NCI-H345 treated with DMSO at 0.1 percent for 48 hours (cell line): ENCODE results near the gene ANXA6.

Experiments
- DNase-seq: peaks from one replicate; lab custom pipeline; 2025; ENCODE audit not compliant: unreplicated experiment; lab: John Stamatoyannopoulos, UW

Gene ANXA6

DNA sequence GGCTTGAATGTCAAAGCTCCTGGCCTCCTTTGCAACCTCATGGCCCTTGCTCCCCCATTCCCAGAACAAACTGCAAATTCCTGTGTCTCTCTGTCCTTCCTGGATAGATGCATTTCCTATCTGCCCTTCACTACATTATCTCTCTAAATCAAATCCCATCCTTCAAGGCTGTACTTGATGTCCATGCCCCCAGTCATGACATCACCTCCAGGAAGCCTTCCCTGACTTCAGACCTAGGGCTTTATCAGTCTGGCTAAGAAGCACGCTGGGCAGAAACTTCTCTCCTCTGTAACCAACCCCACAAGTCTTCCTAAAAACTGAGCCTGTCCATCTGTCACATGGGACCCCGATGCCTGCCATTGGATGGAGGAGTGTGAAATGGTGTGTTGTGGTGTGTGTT lies 51.1 kb downstream of the ANXA6 start:
- DNase-seq, result no peak

DNA sequence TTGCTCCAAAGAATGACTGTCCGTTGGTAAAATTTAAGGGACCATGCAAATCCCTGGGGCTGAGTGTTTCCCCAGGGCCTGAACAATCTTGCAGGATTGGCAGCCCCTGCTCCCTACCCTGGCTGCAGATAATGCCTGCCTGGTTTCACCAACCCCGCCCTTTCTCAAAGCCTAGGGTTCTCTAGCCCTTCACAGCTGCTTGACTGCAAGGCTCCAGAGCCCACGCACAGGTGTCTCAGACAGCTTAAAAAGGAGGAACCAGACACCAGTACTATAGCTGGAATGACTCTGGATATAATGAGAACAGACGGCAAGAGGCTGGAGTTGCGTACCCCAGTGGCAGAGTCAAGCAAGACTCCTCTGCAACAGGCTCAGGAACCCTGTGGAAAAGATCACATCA lies 51.5 kb downstream of the ANXA6 start:
- no peak for DNase-seq

DNA sequence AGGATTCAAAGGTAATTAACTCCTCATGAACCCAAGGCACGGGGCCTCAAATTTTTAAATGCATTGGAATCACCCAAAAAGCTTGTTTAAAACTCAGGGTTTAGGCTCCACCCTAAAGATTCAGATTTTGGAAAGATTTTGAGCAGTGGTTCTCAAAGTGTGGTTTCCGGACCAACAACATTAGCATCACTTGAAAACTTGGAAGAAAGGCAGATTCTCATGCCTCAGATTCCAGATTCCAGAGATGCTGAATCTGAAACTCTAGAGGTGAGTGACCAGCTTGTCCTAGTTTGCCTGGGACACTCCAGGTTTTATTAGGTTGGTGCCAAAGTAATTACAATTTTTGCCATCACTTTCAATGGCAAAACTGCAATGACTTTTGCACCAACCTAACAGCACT lies 52.0 kb downstream of the ANXA6 start:
- no peak for DNase-seq

DNA sequence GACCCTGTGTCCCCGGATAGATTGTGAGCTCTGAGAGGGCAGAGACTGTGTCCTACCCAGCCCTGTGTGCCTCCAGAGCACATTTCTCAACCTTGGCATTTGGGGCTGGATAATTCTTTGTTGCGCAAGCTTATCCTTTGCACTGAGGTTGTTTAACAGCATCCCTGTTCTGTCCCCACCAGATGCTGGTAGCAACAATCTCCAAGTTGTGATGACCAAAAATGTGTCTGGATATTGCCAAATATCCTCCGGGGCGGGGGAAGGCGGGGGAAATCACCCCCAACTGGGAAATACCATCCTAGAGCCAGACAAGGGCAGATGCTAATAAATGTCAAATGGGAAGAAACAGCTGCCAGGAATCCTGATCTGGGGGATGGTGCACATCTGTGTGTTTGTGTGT lies 52.8 kb downstream of the ANXA6 start:
- DNase-seq, result no peak

DNA sequence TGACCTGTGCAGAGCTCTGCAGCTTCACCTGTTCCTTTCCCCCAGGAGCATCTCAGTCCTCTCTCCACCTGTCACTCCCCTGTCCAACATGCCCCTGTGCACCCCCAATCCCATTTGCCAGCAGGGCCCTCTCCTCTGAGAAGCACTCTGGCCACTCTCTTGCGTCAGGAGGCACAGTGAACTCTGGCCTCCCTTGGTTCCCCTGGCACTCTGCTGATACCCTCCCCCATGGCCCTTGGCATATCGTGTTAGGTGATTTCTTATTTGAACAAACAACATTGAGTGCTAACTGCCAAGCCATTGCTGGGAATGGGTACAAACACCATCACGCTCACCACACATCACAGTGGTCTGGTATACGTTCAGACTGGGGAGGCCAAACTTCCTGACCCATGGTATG lies 55.8 kb downstream of the ANXA6 start:
- DNase-seq, result no peak

DNA sequence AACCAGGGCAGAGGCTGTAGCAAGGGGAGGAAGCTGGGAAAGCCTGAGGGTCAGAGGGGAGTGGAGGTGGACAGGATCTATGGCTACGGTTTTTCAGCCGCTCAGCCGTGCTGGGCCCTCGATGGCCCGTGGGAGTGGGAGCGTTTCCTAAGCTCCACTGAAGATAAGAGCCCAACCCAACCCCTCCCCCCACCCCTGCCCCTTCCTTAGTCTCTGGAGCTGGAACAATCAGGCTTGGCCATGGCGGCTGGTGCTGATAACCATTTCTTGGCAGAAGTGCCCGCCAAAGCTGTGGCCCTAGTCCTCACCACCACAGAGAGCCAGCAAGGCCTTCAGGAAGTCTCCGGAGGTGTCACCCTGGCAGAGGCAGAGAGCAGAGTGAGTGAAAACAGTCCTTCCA lies 56.4 kb downstream of the ANXA6 start:
- no peak for DNase-seq

DNA sequence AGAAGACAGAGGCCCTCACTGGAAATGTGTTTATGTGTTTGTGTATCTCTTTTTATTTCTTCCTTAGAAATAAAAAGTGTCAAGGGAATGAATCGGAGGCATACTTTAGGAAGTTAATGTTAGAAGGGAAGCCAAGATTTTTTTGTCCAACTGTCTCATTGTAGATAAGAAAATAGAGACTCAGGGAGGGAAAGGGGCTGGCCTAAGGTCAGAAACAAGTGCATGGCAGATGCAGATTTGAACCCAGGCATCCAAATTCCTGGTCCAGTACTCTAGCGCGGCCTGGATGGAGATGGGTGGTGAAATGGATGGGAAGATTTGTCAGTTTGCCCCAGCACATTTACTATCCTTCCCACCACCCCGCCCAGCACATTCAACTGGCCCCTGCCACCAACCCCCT lies 56.9 kb downstream of the ANXA6 start:
- no peak for DNase-seq

DNA sequence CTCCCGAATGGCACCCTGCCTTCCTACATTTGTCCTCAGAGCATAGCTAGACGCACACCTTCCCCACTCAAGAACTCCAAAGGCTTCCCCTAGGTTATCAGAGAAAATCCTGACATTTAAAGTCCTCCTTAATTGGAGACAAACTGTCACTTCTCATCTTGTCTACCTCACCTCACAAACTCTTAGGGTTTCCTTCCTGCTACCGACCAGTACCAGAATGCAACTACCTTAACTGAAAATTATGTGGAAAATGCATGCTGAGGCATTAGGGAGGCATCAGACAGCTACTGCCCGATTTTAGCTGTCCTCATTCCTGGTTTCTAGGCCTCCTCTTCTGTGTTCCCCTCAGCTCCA lies 58.8 kb downstream of the ANXA6 start:
- DNase-seq, result no peak

DNA sequence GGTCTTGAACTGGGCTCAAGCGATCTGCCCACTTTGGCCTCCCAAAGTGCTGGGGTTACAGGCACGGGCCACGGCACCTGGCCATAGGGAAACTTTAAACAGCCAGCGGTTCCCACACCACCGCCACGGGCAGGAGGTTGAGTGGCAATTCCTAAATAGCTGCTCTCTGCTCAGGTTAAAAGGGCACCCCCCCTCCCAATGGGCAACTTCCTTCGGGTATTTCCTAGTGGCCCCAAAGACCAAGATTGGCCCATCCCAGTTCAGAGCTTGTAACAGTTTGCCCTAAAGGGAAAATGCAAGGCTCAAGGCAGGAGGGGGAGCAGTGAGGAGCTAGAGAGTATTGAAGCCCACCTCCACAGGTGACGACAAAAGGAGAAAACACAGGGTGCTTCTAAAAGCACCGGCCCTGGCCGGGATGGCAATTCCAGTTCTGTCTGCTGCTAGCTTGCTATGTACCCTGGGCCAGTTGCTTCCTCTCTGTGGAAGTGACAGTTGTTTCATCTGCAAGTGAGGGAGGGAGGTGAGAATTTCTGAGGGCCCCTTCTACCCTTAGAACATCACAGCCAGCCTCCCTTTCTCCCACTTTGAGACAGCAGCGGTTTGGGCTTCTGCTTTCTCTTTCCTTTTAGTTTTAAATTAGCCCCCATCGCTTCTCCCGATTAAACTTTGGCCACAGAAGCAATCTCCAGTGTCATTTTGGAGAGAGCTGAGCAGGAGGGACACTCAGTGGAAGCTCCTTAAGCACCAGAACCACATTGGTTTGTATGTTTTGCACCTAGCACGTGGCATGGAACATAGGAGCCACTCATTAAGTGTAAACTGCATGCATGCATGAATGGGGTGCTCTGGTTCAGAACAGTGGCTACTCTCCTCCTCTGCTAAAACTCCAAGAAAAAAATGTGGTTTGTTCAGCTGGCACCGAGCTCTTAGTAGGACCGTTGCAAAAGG lies 59.5 kb downstream of the ANXA6 start:
- no peak for DNase-seq

DNA sequence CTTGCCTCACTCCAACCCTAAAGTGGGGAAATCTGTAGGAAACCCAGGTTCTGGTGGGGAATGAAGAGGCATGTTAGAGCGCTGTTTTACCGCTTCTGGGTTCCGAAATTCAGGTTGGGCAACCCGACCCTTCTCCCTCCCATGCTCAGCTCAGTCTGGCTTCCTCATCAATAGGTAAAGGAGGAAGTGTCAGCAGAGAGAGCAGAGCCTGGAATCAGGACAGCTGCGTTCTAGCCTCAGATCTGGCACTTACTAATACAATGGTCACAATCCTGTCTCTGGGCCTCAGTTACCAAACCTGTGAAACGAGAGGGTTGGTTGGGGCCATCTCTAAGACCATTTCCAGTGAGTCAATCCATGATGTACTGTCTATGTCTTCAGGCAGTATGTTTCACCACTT lies 60.5 kb downstream of the ANXA6 start:
- no peak for DNase-seq

DNA sequence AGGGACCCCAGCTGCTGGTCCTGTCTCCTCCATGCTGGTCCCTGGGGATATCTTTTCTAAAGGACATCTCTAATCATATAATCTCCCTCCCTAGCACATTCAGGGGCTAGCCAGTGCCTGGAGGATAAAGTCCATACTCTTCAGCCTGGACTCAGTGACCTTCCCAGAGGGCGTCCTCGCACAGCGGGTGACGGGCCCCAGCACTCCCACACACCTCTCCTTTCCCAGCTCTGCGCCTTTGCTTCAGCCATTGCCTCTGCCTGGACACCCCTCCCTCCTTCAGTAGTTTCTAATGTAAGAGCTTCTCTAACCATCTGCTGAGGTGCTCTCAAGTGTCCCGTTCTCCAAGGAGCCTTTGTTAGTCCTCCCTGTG lies 61.6 kb downstream of the ANXA6 start:
- no peak for DNase-seq

DNA sequence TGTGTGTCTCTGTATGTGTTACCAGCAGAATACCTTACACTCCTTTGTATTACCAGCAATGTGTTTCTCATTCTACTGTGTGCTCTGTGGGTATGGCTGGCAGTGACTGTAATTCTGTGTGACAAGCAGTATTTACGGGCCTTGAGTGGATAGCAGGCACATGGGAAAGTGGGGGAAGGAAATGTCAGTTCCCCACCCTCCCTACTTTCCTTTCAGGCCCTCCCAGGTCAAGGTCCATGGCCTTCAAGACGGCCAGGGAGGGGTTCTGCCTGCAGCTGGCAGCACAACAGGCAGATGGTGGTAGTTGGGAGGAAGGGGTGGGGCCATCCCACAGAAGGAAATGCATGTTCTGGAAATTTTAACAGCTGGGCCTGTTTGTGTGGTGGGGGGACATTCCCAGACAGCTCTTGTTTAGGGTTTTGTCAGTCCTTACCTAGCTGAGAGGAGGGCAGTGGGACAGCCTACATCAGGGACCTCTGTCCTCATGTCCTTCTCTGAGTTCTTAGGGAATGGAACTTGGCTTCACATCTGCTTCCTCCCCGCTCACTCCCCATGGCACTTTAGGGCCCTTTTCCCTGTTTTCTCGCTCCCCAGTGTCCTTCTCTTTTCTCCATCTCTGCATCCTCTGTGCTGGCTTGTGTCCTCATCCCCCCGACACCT lies 62.1 kb downstream of the ANXA6 start:
- no peak for DNase-seq

DNA sequence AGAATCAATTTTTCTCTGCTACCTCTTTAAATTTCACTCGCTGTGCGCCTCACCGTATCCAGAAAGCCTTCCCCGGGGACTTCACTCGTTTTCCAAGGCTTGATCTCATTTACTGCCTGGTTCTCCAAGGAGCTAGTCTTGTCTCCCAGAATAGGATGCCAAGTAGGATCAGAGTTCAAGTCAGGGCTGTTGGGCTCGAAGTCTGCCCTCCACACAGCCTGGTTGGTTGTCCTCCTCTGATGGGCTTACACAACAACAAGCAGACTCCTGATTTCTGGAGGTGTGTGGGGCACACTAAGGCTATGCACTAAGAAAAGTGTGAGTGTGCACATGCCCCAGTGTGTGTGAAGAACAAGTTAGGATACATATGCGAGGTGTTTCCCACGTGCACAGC lies 62.7 kb downstream of the ANXA6 start:
- DNase-seq, result no peak

DNA sequence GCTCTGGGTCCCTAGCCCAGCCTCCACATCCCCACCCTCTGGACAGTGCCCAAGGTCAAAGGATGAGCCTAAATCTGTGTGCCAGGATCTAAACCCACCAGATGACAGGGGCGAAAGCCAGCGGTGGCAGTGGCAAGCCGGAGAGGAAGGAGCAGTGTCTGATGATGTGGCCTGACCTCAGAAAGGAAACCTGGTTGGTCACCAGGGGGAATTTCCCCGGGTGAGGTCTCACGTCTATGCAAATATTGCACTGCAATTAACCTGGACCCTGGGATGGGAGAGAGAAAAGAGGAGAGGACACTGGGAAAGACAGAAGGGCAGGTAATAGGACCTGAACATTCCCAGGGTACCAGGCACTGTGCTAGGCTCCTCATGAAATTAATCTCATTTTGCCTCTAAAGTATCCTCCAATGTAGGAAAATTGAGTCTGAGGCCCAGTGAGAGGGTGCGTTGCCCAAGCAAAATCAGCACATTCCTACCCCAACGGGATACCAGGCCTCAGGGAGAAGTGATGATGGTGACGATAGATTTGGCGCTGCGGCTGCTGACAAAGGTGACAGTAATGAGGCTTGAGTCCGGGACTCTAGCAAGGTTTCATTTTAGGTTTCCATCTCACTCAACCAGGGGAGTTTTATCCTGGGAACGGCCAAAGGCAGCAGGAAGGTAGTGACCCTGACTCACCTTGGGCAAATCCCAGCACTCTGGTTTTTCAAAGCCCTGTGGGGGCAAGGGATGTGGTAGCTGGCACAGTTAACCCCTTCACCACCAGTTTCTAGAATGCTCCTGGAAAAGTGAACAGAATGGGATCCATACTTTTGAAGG lies 63.3 kb downstream of the ANXA6 start:
- no peak for DNase-seq

DNA sequence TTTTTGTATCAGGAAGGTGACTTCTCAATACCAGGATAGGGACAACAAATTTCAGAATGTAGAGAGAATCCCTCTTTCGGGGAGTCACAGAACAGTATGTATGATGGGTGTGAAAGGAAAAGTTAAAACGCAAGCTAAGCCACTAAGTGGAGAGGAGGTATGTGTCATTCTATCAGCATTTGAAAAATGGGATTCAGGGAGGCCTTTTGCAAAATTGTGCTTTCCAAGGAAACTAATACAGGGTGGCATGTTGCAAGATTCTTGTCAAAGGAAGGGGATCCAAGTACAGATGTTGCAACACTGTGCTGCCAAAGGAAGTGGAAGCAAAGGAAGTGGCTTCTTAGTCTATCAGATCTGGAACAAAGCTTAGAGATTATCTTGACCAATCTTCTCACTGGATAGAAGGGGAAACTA lies 64.1 kb downstream of the ANXA6 start:
- DNase-seq, result no peak

DNA sequence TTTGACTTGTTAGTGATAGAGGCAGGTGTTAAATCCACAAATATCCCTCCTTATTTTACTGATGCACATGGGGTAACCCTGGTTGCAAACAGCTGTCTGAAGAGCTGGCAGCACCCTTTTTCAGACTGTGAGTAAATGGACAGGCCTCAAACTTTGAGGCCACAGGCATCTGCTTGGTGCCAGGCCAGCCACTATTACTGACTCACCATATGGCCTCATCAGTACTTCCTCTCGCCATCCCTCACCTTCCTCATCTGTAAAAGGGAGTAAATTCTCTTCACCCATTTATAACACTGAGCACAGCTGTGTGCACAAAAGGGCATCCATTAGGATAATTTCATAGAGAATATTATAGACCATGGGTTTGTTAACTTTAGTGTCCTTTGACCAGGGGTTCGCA lies 64.8 kb downstream of the ANXA6 start:
- no peak for DNase-seq

DNA sequence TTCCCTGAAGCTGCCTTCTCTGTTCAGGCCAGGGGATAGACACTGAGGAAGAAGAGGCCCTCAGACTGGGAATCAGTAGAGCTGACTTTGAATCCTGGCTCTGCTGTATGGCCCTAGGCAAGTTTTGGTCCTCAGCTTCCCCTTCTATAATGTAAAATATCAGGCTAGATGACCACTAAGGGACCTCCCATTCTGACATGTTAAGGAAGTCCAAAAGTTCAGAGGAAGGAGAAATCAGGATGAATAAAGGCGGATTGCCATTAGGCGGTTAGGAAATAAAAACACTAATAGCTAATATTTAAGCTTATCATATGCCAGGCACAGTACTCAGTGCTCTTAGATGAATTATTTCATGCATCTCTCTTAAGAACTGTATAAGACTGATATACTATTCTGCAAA lies 67.9 kb downstream of the ANXA6 start:
- DNase-seq, result no peak

DNA sequence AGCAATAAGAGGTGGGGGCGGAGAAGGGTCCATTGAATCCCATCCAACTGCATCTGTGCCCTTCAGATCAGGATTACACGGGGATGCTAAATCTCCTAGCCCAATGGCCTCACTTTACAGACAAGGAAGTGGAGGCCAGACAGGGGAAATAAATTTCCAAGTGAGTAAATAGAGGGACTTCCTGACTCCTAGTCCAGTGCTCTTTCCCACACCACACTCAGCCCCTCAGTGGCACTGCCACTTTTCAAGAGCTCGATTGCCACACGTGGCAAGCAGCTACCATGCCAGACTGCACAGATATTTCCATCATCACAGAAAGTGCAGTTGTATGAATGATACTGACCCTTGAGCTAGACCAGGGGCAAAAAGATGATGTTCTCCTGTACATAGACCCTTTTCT lies 68.6 kb downstream of the ANXA6 start:
- DNase-seq, result no peak

DNA sequence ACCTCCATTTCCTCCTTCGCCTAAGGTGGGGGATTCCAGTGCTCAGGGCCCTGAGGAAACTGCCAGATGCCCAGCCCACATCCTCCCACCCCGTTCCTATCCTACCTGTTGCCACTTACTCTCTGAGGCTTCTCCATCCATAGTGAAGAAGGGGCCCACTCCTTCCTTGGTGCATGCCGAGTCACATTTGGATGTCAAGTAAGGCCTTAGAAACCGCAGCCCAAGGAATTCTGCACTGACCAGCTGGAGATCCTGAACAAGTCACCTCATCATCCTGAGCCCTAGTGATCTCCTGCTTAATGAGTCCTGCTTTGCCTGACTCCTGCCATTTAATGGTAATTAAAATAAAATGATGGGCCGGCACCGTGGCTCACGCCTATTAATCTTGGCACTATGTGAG lies 70.1 kb downstream of the ANXA6 start:
- no peak for DNase-seq

DNA sequence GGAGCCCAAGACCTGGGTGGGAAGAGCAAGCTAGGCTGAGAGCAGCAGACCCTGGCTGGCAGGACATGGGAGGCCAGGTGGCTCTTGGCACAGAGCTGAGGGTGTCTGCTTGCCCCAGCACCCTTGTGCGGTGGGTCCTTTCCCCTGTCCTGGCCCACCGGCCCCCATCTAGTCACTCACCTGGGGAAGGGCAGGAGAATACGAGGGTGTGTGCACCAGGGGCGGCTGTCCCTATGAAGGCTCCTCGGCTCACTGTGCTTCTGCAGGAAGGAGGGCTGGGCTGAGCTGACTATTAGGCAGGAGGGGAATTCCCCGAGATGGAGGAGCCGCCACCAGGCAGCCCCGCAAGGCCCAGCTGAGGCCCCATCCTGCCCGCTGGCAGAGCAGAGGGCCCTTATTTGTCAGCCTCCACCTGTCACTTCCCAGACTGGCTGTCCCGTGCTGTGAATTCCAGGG lies 70.6 kb downstream of the ANXA6 start:
- no peak for DNase-seq

DNA sequence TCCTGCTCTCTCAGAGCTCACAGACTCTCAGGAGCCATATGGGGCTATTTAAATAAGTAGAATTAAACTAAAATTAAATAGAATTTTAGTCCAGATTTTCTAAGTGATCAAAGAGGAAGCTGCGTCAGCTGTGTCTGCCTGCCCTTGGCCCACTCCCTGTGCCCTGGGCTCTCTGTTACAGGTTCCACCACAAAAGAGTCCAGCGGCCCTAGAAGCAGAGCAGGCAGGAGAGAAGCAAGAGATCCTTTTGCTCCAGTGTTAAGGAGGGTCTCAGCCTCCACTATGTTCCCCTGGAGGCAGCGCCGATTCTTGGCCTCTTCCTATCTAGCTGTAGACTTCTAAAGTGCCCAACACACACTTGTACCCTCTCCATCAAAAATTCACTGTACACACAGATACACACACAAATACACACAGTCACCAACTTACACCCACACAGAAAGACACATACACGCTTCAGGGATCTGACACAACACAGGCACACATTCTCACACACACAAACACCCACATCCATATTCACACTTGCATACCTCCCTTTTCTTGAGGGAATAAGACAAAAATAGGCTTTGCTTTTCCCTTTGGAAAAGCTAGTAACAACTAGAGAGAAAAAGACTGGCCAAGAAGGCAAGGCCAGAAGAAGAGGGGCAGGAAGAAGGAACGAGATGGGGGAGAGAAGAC lies 71.2 kb downstream of the ANXA6 start:
- DNase-seq, result no peak
